T-helper 1 cell (primary cell): ENCODE measurements around the gene KDM8.
A peak's percentile ranks its signal among the peaks of the same experiment; 100 is the strongest.

ENCODE experiments used
- DNase-seq, 5 donors: peaks; one replicate each; pipeline ENCODE4 v3.0.0-alpha.2; 2012 to 2020
- total RNA-seq, 4 donors: gene quantifications; one replicate each; lab custom pipeline; 2026; lab: John Stamatoyannopoulos, UW

The KDM8 gene
- 7.9 to 15.4 (median 13.8) reads per million in 4 donors for total RNA-seq

DNA sequence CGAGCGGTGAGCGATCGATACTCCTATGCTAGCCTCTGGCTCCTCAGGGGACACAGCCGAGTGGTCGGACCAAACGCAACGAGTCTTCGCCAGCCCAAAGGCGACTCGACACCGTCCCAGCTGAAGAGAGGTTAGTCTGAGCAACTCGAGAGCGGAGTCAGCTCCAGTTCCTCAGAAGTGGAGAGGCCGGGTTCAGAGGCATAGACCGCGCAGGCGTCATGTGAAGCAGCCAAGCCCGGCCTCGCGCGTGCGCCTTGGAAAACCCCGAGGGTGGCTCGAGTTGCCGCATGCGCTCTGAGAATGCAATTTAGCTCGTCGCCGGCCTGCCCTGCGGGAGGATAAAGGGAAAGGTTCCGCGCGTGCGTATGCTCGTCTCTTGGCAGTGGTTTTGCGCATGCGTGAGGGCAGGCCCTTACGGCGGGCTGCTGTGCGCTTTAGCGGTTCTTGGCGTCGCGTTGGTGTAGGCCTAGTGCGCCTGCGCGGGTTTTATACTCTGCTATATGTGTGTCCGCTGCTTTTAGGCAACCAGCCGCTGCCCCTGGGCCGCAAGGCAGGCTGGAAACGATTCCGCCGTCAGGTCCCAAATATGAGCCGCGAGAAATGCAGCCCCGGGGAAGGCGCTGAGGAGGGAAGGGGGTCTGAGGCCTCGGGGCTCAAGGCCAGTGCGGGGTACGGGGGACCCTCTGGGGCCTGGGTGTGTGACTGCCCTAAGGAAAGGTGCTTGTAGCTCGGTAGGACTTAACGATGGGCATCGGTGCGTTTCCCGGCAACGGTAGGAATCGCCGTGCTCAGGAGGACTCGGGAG lies at the start of gene KDM8:
Gene KDM8 (plus strand): TSS at position 20 of the 805 bp plus-strand sequence. CDS start 6,598 bp downstream, outside the sequence.
- DNase-seq = peak; percentile 99 to 100 (median 100)

DNA sequence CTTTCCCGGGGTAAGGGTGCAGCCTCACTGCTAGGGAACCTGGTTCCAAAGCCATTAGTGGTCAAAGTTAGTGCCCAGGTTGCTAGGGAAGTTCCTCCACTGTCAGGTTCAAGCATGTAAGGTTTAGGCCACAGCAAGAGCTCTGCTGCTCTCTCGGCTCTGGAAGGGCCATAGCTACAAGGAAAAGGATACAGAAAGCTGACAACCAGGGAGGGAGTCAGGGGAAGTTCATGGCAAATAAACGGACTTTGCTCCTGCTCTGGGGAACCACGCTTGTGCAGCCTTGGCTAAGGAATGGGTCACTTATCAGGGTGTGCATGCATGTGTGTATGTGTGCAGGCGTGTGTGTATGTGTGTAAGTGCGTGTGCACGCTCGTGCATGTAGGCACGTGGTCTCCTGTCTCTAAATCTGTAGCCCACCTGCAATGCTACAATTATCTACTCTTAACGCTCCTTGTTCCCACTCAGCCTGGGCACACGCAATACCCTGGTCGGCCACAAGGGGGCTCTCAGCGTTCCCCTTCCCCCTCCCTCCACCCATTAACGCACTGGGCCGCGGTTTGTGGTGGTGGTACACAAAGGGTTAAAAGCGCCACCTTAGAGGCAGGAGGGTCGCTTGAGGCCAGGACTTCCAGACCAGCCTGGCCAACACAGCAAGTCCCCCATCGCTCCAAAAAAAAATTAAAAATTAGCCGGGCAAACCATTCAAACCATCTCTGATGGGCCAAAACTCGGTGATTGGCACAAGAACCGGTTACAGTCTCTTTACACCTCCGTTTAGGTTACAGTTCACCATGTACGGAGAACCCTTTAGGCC lies 48.4 kb upstream of the KDM8 start:
- peak; percentile 16 to 58 (median 47) for DNase-seq

- DNase-seq = no peak
These were observed 46.7 kb upstream of the KDM8 start for GRCh38 chr16:27156579-27156978.

DNA sequence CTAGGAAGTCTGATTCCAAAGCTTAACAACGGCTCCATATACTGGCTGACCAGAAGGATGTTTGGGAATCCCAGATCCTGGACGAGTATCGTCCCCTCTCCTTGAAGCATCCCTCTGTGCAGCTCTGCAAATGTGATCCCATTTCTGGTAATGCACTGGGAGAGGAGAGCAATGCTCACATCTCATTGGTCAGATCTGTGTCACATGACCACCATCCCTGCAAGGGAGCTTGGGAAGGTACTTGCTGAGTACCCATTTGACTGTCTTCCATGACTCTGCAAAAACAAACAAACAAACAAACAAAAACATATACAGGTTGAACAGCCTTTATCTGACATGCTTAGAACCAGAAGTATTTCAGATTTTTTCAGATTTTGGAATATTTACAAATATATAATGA lies 41.9 kb upstream of the KDM8 start:
- DNase-seq = no peak

- DNase-seq = no peak
These were observed 39.0 kb upstream of the KDM8 start for GRCh38 chr16:27164352-27164751.

GRCh38 chr16:27165576-27165975 lies 37.8 kb upstream of the KDM8 start:
- no peak for DNase-seq

DNA sequence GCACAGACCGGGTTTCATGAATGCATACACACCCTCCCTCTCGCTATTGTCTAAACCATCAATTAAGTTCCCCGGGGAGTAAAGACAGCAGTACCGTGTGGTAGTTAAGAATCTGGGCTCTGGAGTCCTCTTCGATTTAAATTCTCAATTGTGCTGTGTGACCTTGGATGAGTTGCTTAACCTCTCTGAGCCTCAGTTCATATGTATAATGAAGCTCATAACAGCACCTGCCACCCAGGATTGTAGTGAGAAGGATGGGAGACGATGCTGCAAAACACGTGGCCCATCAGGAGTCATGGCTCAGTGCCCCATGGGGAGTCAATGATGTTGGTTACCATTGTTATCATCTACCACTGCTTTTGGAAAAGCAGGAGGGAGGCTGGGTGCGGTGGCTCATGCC lies 34.5 kb upstream of the KDM8 start:
- DNase-seq = no peak

- peak; percentile 41 to 91 (median 66) for DNase-seq
These were observed 33.7 kb upstream of the KDM8 start for GRCh38 chr16:27169511-27170071.

GRCh38 chr16:27171584-27171983 lies 31.7 kb upstream of the KDM8 start:
- no peak for DNase-seq

DNA sequence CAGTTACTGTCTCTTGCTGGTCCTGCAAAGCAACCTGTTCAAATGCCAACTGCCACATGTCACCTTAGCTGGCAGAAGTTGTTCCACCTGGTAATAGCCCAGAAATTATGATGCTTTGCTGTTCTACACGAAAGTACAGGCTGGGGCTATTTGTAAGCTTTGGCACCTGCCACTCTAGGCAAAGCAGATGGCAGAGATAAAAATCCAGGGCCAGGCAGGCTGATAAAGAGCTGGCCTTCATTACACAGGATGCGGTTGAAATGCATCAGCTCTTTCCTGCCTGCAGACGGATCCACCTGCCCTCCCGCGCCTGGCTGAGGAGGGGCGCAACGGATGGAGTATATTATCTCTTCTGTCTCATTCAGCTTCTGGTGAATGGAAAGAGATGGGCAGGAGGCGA lies 29.3 kb upstream of the KDM8 start:
- peak; percentile 15 to 87 (median 43) for DNase-seq

GRCh38 chr16:27174798-27175197 lies 28.5 kb upstream of the KDM8 start:
- DNase-seq = no peak

- no peak for DNase-seq
These were observed 27.4 kb upstream of the KDM8 start for GRCh38 chr16:27175888-27176287.

DNA sequence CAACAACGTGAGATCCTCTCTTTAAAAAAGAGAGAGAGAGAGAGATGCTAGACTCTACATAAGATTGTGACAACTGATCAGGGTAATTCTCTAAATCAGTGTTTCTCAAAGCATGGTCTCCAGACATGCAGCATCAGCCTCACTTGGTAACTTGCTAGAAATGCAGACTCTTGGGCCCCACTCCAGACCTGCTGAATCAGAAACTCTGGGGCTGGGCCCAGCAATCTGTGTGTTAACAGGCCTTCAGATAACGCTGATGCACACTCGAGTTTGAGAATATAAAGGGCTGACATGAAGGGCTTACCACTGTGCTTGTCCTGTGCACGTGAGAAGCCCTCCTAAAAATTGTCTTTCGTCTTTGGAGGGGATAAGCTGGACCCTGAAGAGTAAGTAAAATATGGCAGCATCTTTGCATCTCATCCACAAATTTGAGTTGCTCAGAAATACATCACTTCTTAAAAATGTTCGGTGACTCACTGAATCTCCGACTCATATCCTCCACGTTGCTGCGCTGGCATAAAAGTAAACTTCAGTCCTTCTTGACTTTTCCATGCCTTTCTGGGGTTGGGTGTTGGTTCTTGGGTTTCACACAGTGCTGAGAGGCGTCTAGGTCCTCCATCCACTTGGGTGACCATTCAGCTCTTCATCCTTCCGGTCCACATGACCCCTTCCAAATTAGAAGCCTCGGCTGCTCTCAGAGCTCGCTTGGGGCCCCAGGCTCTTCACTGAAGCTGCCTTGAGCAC lies 26.1 kb upstream of the KDM8 start:
- no peak for DNase-seq

DNA sequence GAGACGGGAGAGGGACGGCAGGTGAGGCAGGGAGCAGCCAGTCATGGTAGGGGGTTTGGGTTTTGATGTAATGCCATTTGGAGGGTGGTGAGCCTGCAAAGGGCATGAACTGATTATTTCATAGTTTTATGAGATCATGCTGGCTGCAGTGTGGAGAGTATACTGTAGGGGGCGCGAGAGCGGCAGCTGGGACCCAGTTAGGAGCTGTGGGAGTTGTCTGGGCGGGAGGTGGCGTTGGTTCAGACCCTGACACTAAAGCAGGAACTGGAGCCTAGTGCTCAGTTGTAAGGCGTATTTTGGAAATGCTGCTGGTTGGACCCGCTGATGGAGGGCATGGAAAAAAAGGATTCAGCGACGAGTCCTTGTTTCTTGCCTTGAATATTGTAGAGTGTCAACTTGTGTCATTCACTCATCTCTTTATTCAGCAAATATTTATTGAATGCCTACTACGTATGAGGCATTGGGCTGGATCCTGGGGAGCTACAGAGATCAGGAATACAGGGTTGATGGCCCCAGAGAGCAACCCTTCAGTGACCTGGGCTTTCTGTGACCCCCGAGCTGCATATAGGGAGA lies 23.7 kb upstream of the KDM8 start:
- peak; percentile 66 to 85 (median 78) for DNase-seq

- DNase-seq = no peak
These were observed 22.1 kb upstream of the KDM8 start for GRCh38 chr16:27181019-27181790.

DNA sequence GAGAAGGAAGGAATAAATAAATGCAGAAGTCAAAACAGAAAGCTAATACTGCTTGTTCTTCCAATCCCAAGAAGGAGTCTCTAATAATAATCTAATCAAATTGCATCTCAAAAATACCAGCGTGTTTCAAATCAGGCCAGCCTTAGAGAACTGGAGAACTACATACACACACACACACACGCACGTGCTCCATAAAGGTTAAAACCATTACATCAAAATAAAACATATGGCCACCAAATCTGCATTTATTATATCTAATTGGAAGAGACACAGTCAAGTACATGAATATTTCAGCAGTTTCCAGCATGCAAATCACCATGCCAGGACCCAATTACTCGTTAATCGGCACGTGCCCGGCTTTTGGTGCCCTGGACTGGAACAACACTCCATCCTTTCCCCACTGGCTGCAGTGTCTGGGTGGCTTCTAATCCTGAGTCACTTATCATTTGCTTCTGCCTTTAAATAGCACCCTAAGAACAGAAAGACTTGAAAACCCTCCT lies 20.4 kb upstream of the KDM8 start:
- no peak for DNase-seq

DNA sequence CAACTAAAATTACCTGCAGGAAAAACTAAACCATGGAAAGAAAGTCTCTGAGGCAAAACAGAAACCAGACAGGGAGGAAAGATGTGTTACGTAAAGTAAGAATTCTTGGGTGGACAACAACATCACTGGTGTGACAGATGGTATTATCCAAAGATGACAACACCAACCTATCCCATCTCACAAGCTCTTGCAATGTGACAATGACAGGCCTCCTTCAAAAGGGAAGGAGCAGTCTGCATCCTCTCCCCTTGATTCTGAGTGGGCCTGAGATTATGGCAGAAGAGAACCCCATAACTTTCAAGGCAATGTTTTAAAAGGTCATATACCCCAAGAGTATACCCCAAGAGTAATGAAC lies 17.6 kb upstream of the KDM8 start:
- DNase-seq = no peak

DNA sequence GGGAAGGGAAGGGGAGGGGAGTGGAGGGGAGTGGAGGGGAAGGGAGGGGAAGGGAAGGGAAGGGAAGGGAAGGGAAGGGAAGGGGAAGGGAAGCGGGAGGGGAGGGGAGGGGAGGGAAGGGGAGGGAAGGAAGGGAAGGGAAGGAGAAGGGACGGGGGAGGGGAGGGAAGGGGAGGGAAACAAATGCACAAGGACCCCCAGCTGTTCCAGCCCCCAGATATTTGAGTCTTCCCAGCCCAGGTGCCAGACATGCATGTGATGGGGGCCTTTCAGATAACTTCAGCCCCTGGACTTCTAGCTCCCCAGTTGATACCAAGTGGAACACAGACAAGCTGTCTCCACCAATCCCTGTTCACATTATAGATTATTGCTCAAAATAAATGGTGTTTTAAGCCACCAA lies 14.7 kb upstream of the KDM8 start:
- no peak for DNase-seq

GRCh38 chr16:27189335-27189972 lies 13.9 kb upstream of the KDM8 start:
- no peak for DNase-seq

GRCh38 chr16:27190316-27190871 lies 12.9 kb upstream of the KDM8 start:
- no peak for DNase-seq
